Measurements from ENCODE around the gene P2RX1.

- TF ChIP-seq, protein P1, sequence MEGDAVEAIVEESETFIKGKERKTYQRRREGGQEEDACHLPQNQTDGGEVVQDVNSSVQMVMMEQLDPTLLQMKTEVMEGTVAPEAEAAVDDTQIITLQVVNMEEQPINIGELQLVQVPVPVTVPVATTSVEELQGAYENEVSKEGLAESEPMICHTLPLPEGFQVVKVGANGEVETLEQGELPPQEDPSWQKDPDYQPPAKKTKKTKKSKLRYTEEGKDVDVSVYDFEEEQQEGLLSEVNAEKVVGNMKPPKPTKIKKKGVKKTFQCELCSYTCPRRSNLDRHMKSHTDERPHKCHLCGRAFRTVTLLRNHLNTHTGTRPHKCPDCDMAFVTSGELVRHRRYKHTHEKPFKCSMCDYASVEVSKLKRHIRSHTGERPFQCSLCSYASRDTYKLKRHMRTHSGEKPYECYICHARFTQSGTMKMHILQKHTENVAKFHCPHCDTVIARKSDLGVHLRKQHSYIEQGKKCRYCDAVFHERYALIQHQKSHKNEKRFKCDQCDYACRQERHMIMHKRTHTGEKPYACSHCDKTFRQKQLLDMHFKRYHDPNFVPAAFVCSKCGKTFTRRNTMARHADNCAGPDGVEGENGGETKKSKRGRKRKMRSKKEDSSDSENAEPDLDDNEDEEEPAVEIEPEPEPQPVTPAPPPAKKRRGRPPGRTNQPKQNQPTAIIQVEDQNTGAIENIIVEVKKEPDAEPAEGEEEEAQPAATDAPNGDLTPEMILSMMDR (IDR thresholded peaks at IDR 0.05), result no peak
- TF ChIP-seq EP300 (IDR thresholded peaks at IDR 0.05) (no peak), POLR2AphosphoS5 (IDR thresholded peaks at IDR 0.05) (no peak)
Measured at GRCh38 chr17:3943240-3943891, 27.1 kb upstream of the P2RX1 start.

Measured in suprapubic skin (tissue), 4 donors.